ENCODE results near the gene RNF180. TPM values are rescaled to one million over a fixed set of nuclear protein-coding genes. Genes with fewer than 3 reads are reported as not detected.
"Not testable (repeated sequence)": the region's sequence is repeated elsewhere in the genome, so short reads cannot be mapped to it uniquely, and the experiment has no call there.

Gene RNF180
- total and polyA plus RNA-seq, 4 donors, result 1.1 to 13.7 (median 2.7) TPM

GRCh38 chr5:64286381-64286780 lies 120.7 kb downstream of the RNF180 start:
- peaks cover 0 to 3% (median 0%) of the 10 kb centered on the region in 4 donors for H3K9me3 ChIP-seq (ENCODE audit: control insufficient read depth in 4 of 4, low read length in 3 of 4)
- H3K4me3 ChIP-seq (ENCODE audit: low read depth in 1 of 3, low read length in 3 of 3), result no peak overlapping the region
- H3K27ac ChIP-seq (ENCODE audit: low read depth in 1 of 2, low read length in 2 of 2), result no peak overlapping the region
- no peaks in the 10 kb centered on the region for H3K27me3 ChIP-seq (ENCODE audit: control insufficient read depth in 4 of 4, insufficient read depth in 4 of 4, low read length in 3 of 4)
- DNase-seq (ENCODE audit: low spot score), result no peak
- no peaks in the 10 kb centered on the region for H3K4me1 ChIP-seq (ENCODE audit: control insufficient read depth in 4 of 4, insufficient read depth in 4 of 4, low read length in 3 of 4)
- no peak overlapping the region for H3K9ac ChIP-seq (ENCODE audit: low read depth in 1 of 2, low read length in 2 of 2)
- WGBS, result 90% methylated on average over 1 of the region's 1 CpG
- TF ChIP-seq FOXA2 (IDR thresholded peaks at IDR 0.05), result no peak
- TF ChIP-seq RXRA (IDR thresholded peaks at IDR 0.05), result no peak
- no peak for TF ChIP-seq RAD21 (IDR thresholded peaks at IDR 0.05)
- TF ChIP-seq TAF1 (conservative IDR thresholded peaks at IDR 0.05), result no peak
- no peak for TF ChIP-seq MAX (IDR thresholded peaks at IDR 0.05)
- TF ChIP-seq JUND (IDR thresholded peaks at IDR 0.05), result no peak
- no peak for TF ChIP-seq FOXA1 (IDR thresholded peaks at IDR 0.05)
- no peak for TF ChIP-seq CTCF (IDR thresholded peaks at IDR 0.05; ENCODE audit: low read depth, low read length, missing input control)
- TF ChIP-seq HNF4G (IDR thresholded peaks at IDR 0.05), result no peak
- no peak for TF ChIP-seq GABPA (IDR thresholded peaks at IDR 0.05 in 1 of 2, conservative IDR thresholded peaks at IDR 0.05 in 1 of 2)
- no peak for TF ChIP-seq NR2F2 (IDR thresholded peaks at IDR 0.05)
- no peak for TF ChIP-seq REST (IDR thresholded peaks at IDR 0.05)
- TF ChIP-seq SP1 (IDR thresholded peaks at IDR 0.05), result no peak
- no peak for TF ChIP-seq ZBTB33 (IDR thresholded peaks at IDR 0.05)
- TF ChIP-seq YY1 (IDR thresholded peaks at IDR 0.05), result no peak
- no peak for TF ChIP-seq EGR1 (IDR thresholded peaks at IDR 0.05; ENCODE audit: low read depth in 2 of 2)
- no peaks in the 10 kb centered on the region for H3K36me3 ChIP-seq (ENCODE audit: control insufficient read depth in 4 of 4, insufficient read depth in 3 of 4, low read depth in 1 of 4, low read length in 3 of 4)

- H3K27me3 ChIP-seq (ENCODE audit: control insufficient read depth in 4 of 4, insufficient read depth in 4 of 4, low read length in 3 of 4); DNase-seq (ENCODE audit: low spot score); H3K4me3 ChIP-seq (ENCODE audit: low read depth in 1 of 3, low read length in 3 of 3); H3K9me3 ChIP-seq (ENCODE audit: control insufficient read depth in 4 of 4, low read length in 3 of 4); H3K4me1 ChIP-seq (ENCODE audit: control insufficient read depth in 4 of 4, insufficient read depth in 4 of 4, low read length in 3 of 4); H3K36me3 ChIP-seq (ENCODE audit: control insufficient read depth in 4 of 4, insufficient read depth in 3 of 4, low read depth in 1 of 4, low read length in 3 of 4); H3K27ac ChIP-seq (ENCODE audit: low read depth in 1 of 2, low read length in 2 of 2); H3K9ac ChIP-seq (ENCODE audit: low read depth in 1 of 2, low read length in 2 of 2): not testable (repeated sequence)
- 95% methylated on average over 2 of the region's 2 CpGs for WGBS
Observed at GRCh38 chr5:64288496-64288895, 122.9 kb downstream of the RNF180 start.

All from liver (tissue), 9 donors.